H1 (cell line): ENCODE data around the gene KRTAP10-7. TPM values are rescaled to one million over a fixed set of nuclear protein-coding genes. Genes with fewer than 3 reads are reported as not detected.
"Not testable (repeated sequence)": the region's sequence is repeated elsewhere in the genome, so short reads cannot be mapped to it uniquely, and the experiment has no call there.

Source experiments
- CTCF ChIA-PET: fragments of 300-600 bp; sonication (Branson Sonifier 250); formaldehyde crosslinking; loops from one replicate; lab custom pipeline; 2021; ENCODE audit not compliant: partially characterized antibody; lab: Charles Lee
- POLR2A ChIA-PET: fragments of 300-600 bp; sonication (Branson Sonifier 250); formaldehyde crosslinking; loops from one replicate; lab custom pipeline; 2021; ENCODE audit warnings: inconsistent platforms; ENCODE audit not compliant: partially characterized antibody; lab: Charles Lee
- DNase-seq, 2 experiments: peaks; one replicate each; pipeline versions ENCODE4 v3.0.0 to v3.0.0-alpha.2; 2010 to 2022; ENCODE audit warnings: low spot score in 2 of 2, low read depth in 1 of 2, mixed read lengths in 1 of 2
- FAIRE-seq: peaks from 2 replicates; lab custom pipeline; 2011; peaks lifted over from hg19 to GRCh38; lab: Jason Lieb, UNC
- H2AFZ ChIP-seq: 2 replicates; pipeline ENCODE4 v1.8.1; 2012; ENCODE audit warnings: low read length, inconsistent platforms
- H2AK5ac ChIP-seq: 2 replicates; pipeline ENCODE4 v1.6.1; 2013; ENCODE audit warnings: low read depth, low read length
- H2BK120ac ChIP-seq: replicated peaks from 2 replicates; pipeline ENCODE3; 2013; ENCODE audit warnings: low read depth, low read length, inconsistent platforms
- H2BK12ac ChIP-seq: 2 replicates; pipeline ENCODE4 v1.6.1; 2013; ENCODE audit warnings: low read depth, low read length
- H2BK15ac ChIP-seq: 2 replicates; pipeline ENCODE4 v1.6.1; 2013; ENCODE audit warnings: low read length
- H2BK20ac ChIP-seq: 2 replicates; pipeline ENCODE4 v1.6.1; 2013; ENCODE audit warnings: low read length
- H2BK5ac ChIP-seq: 2 replicates; pipeline ENCODE4 v1.6.1; 2013; ENCODE audit warnings: low read depth, low read length
- H3K14ac ChIP-seq: 2 replicates; pipeline ENCODE4 v1.6.1; 2013; ENCODE audit warnings: inconsistent platforms; ENCODE audit not compliant: insufficient read length
- H3K18ac ChIP-seq: 2 replicates; pipeline ENCODE4 v1.6.1; 2013; ENCODE audit warnings: low read length; ENCODE audit errors: extremely low read depth
- H3K23ac ChIP-seq: 2 replicates; pipeline ENCODE4 v1.6.1; 2013; ENCODE audit warnings: inconsistent platforms; ENCODE audit not compliant: insufficient read length
- H3K23me2 ChIP-seq: 2 replicates; pipeline ENCODE4 v1.6.1; 2013; ENCODE audit warnings: low read depth, low read length
- H3K27ac ChIP-seq: 2 replicates; pipeline ENCODE4 v1.6.1; 2011; ENCODE audit warnings: low read depth, low read length, inconsistent platforms
- H3K27me3 ChIP-seq, 4 experiments: replicated peaks in 1 of 4; 1 replicate in 1 of 4; 2 replicates in 3 of 4; pipeline versions ENCODE4 v1.6.1 to v1.8.1; 2011 to 2013; ENCODE audit warnings: low read length in 3 of 4, mild to moderate bottlenecking in 3 of 4, inconsistent platforms in 2 of 4, mixed read lengths in 2 of 4, moderate library complexity in 1 of 4; ENCODE audit not compliant: control insufficient read depth in 3 of 4, insufficient read depth in 3 of 4; ENCODE audit errors: extremely low read depth in 1 of 4
- H3K36me3 ChIP-seq, 4 experiments: 2 replicates each; pipeline versions ENCODE4 v1.6.1 to v1.8.1; 2011 to 2013; ENCODE audit warnings: mild to moderate bottlenecking in 4 of 4, low read length in 3 of 4, moderate library complexity in 2 of 4, control low read depth in 1 of 4, inconsistent platforms in 1 of 4; ENCODE audit not compliant: insufficient read depth in 4 of 4, control insufficient read depth in 2 of 4
- H3K4ac ChIP-seq: replicated peaks from 2 replicates; pipeline ENCODE3; 2013; ENCODE audit warnings: low read length, low read depth, mixed read lengths, inconsistent platforms; ENCODE audit not compliant: insufficient read length
- H3K4me1 ChIP-seq, 4 experiments: replicated peaks in 1 of 4; 1 replicate in 1 of 4; 2 replicates in 3 of 4; pipeline versions ENCODE4 v1.6.1 to v1.8.1; 2011 to 2013; ENCODE audit warnings: low read length in 3 of 4, inconsistent platforms in 2 of 4, mixed read lengths in 1 of 4; ENCODE audit not compliant: insufficient read depth in 4 of 4, control insufficient read depth in 3 of 4
- H3K4me2 ChIP-seq, 2 experiments: 2 replicates each; pipeline versions ENCODE4 v1.6.1 to v1.8.1; 2011 to 2013; ENCODE audit warnings: low read depth in 2 of 2, low read length in 2 of 2, control low read depth in 1 of 2, inconsistent platforms in 1 of 2, mild to moderate bottlenecking in 1 of 2; ENCODE audit not compliant: insufficient read depth in 1 of 2
- H3K4me3 ChIP-seq, 4 experiments: fragments of 200-600, 300-600 bp in 1 of 4; sonication (generic), shearing (Covaris generic), sonication (Bioruptor Twin) in 1 of 4; 2 replicates each; pipeline versions ENCODE4 v1.5.1 to v1.8.1; 2011 to 2016; ENCODE audit warnings: low read length in 4 of 4, low read depth in 3 of 4, control low read depth in 2 of 4, inconsistent platforms in 2 of 4, mild to moderate bottlenecking in 2 of 4, mixed read lengths in 1 of 4, moderate library complexity in 1 of 4; ENCODE audit not compliant: insufficient read depth in 2 of 4; ENCODE audit errors: extremely low read depth in 1 of 4
- H3K56ac ChIP-seq: replicated peaks from 2 replicates; pipeline ENCODE3; 2013; ENCODE audit warnings: low read depth, mild to moderate bottlenecking, mixed read lengths, low read length, inconsistent platforms; ENCODE audit not compliant: insufficient read length
- H3K79me1 ChIP-seq: 2 replicates; pipeline ENCODE4 v1.6.1; 2013; ENCODE audit warnings: low read depth, low read length, control low read depth
- H3K79me2 ChIP-seq, 2 experiments: 2 replicates each; pipeline versions ENCODE4 v1.6.1 to v1.8.1; 2012 to 2013; ENCODE audit warnings: low read length in 2 of 2, mild to moderate bottlenecking in 2 of 2, inconsistent platforms in 1 of 2; ENCODE audit not compliant: insufficient read depth in 2 of 2, control insufficient read depth in 1 of 2
- H3K9ac ChIP-seq, 4 experiments: replicated peaks in 1 of 4; 1 replicate in 1 of 4; 2 replicates in 3 of 4; pipeline versions ENCODE4 v1.6.1 to v1.8.1; 2011 to 2013; ENCODE audit warnings: low read depth in 3 of 4, low read length in 3 of 4, control low read depth in 2 of 4, mild to moderate bottlenecking in 2 of 4, moderate library complexity in 2 of 4, inconsistent platforms in 1 of 4; ENCODE audit errors: extremely low read depth in 1 of 4
- H3K9me3 ChIP-seq, 2 experiments: 2 replicates each; pipeline versions ENCODE4 v1.6.1 to v1.8.1; 2012 to 2013; ENCODE audit warnings: mild to moderate bottlenecking in 2 of 2, moderate library complexity in 2 of 2, control low read depth in 1 of 2, inconsistent platforms in 1 of 2, low read depth in 1 of 2, low read length in 1 of 2, mixed read lengths in 1 of 2; ENCODE audit not compliant: insufficient read depth in 2 of 2
- H4K20me1 ChIP-seq, 2 experiments: replicated peaks in 1 of 2; 2 replicates each; pipeline versions ENCODE3 to v1.8.1; 2011 to 2013; ENCODE audit warnings: inconsistent platforms in 2 of 2, low read length in 2 of 2, mild to moderate bottlenecking in 1 of 2; ENCODE audit not compliant: insufficient read depth in 2 of 2, control insufficient read depth in 1 of 2
- H4K5ac ChIP-seq: 2 replicates; pipeline ENCODE4 v1.6.1; 2013; ENCODE audit warnings: low read length, low read depth, mixed read lengths, inconsistent platforms; ENCODE audit not compliant: insufficient read length
- H4K8ac ChIP-seq: 2 replicates; pipeline ENCODE4 v1.8.0; 2013; ENCODE audit warnings: mild to moderate bottlenecking, moderate library complexity, low read length, inconsistent platforms; ENCODE audit not compliant: insufficient read depth; ENCODE audit errors: extremely low read depth
- H4K91ac ChIP-seq: replicated peaks from 2 replicates; pipeline ENCODE3; 2013; ENCODE audit warnings: low read length, mixed read lengths, inconsistent platforms; ENCODE audit not compliant: insufficient read length
- ASH2L ChIP-seq: fragments of 200-600, 300-600 bp; sonication (generic); IDR thresholded peaks from one replicate; pipeline ENCODE4 v1.7.1; 2017; ENCODE audit warnings: low read length
- WGBS, 2 experiments: shearing (Covaris generic) in 1 of 2; methylation state at CpG; one replicate each; pipeline versions ENCODE4 v1.1.6 to v1.1.7; 2013 to 2015; ENCODE audit warnings: low lambda C conversion rate in 2 of 2, mixed read lengths in 2 of 2, inconsistent platforms in 1 of 2, low coverage in 1 of 2, missing lambda C conversion rate in 1 of 2; ENCODE audit not compliant: insufficient replicate concordance in 2 of 2, insufficient coverage in 1 of 2, insufficient read length in 1 of 2; ENCODE audit errors: extremely low coverage in 1 of 2, missing lambda C conversion rate in 1 of 2; 5-methylcytosine and 5-hydroxymethylcytosine counted together
- polyA plus RNA-seq, 7 experiments: library from polyadenylated mRNA; depleted of rRNA in 3 of 7; stranded (reverse) in 5 of 7; unstranded in 2 of 7; fragments of >200 nt in 5 of 7; fragments of 200-250 nt in 2 of 7; gene quantifications; 1 replicate in 5 of 7; 2 replicates in 1 of 7; 4 replicates in 1 of 7; pipeline versions ENCODE4 v1.2.1 to v1.2.3, GENCODE V29; 2011 to 2013; ENCODE audit warnings: missing spikeins in 2 of 7, mixed read lengths in 2 of 7
- total RNA-seq: library from RNA; stranded (reverse); fragmentation: NEBNext Ultra II Directional; extraction: Animal tissue kit (Norgen Biotek cat#: 25700); gene quantifications from 2 replicates; pipeline ENCODE4 v1.2.1, GENCODE V29; 2021

KRTAP10-7 gene
- total and polyA plus RNA-seq, 2 of the 8 experiments (the other 6 are each of a cell fraction or from before 2014, with no cell fraction given) = not detected

DNA sequence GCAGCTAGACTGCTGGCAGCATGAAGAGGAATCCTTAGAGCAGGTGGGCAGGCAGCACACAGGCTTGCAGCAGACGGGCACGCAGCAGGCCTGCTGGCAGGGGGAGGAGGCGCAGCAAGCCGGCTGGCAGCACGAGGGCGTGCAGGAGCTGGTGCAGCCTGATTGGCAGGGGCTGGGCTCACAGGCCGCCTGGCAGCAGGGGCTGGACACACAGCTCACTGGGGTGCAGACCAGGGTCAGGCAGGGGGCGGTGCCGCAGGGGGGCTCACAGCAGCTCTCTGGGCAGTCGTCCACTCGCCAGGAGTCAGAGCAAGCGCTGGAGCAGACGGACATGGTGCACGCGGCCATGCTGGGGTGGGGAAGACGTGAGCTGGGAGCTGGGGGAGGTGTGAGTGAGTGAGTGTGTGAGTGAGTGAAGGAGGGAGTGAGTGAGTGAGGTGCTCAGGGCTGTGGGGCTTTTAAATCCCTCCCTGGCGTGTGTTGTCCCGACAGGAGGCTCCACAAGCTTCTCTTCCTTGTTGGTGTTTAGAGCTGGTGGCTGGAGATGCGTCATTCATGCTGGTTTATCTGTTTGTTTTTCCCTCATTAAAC, 20.1 kb upstream of the KRTAP10-7 start, which contains the start of gene KRTAP10-5:
Gene KRTAP10-5, minus strand, starts transcription at position 374 of the 591 bp plus-strand sequence. Its CDS starts 26 bp downstream, at position 348.
- POLR2A ChIA-PET = interaction anchor here (1.0 kb wide), 1 partner anchor 72 kb away, joined by 3 read pairs; no protein-coding TSS in a partner anchor
- Histone ChIP-seq H4K8ac (peak within 1 kb of the TSS; percentile 14; the same call in 1 of the 2 replicates), H2BK15ac (0 out of 2 replicates have a peak within 1 kb of the TSS, but pooled peaks have one; percentile 31)
- H3K9ac ChIP-seq, H3K9me3 ChIP-seq, H3K27me3 ChIP-seq, H3K4me2 ChIP-seq, H3K27ac ChIP-seq, H3K4me3 ChIP-seq, H3K18ac ChIP-seq, H3K56ac ChIP-seq, H3K23me2 ChIP-seq, H3K79me1 ChIP-seq, H4K91ac ChIP-seq, H3K79me2 ChIP-seq, H3K4me1 ChIP-seq, H3K4ac ChIP-seq, H2BK120ac ChIP-seq, H2AK5ac ChIP-seq, H2BK20ac ChIP-seq, H2BK5ac ChIP-seq, H3K14ac ChIP-seq, H2AFZ ChIP-seq, H3K36me3 ChIP-seq, H2BK12ac ChIP-seq, H4K20me1 ChIP-seq, FAIRE-seq, H3K23ac ChIP-seq, H4K5ac ChIP-seq: not testable (repeated sequence)
- CTCF ChIA-PET = interaction anchor here (0.6 to 1.6 kb wide), 8 partner anchors 12 to 222 kb away, joined by 3 to 4 read pairs (median 3); partner anchors contain the start of gene UBE2G2
- WGBS, 2 experiments = 83% methylated on average over 18 of the region's 19 CpGs; no CpG with 5 or more reads in 1 of the 2 experiments
- peak; percentile 61 for TF ChIP-seq ASH2L
- peak in 1 of 2 experiments; percentile 47 for DNase-seq
